Hypothalamus (tissue), 51 donors: ENCODE results near the gene NPDC1.

Source experiments
- DNase-seq, 51 donors: peaks; one replicate each; lab custom pipeline; 2025; lab: John Stamatoyannopoulos, UW

The NPDC1 gene

GRCh38 chr9:137057545-137057944 is 11.6 kb upstream of the NPDC1 start:
- DNase-seq = no peak

- no peak for DNase-seq
Observed at GRCh38 chr9:137056739-137057415, 10.9 kb upstream of the NPDC1 start.

GRCh38 chr9:137055385-137056364 is 9.7 kb upstream of the NPDC1 start:
- DNase-seq = peak in 50 of 51 donors; percentile 45 to 98 (median 92)

- DNase-seq = peak in 26 of 51 donors; percentile 41 to 97 (median 70)
Observed at GRCh38 chr9:137054932-137055384, 9.0 kb upstream of the NPDC1 start.

- peak in 2 of 51 donors; percentile 28 to 31 for DNase-seq
Observed at GRCh38 chr9:137053944-137054931, 8.3 kb upstream of the NPDC1 start, which contains the start of gene ENTPD2. Gene ENTPD2, minus strand, starts transcription at chr9:137054061. Its CDS starts 64 bp downstream, at chr9:137053997.

GRCh38 chr9:137052998-137053943 is 7.3 kb upstream of the NPDC1 start:
- no peak for DNase-seq

- DNase-seq = no peak
Observed at GRCh38 chr9:137052293-137052692, 6.3 kb upstream of the NPDC1 start.

- DNase-seq = no peak
Observed at GRCh38 chr9:137051145-137051724, 5.3 kb upstream of the NPDC1 start.

- DNase-seq = no peak
Observed at GRCh38 chr9:137050570-137050969, 4.6 kb upstream of the NPDC1 start.

GRCh38 chr9:137049544-137050449 is 3.8 kb upstream of the NPDC1 start:
- peak in 38 of 51 donors; percentile 13 to 83 (median 50) for DNase-seq

GRCh38 chr9:137048655-137049543 is 2.9 kb upstream of the NPDC1 start:
- peak in 18 of 51 donors; percentile 21 to 77 (median 52) for DNase-seq

GRCh38 chr9:137045294-137046087 is 486 bp downstream of the NPDC1 start:
- DNase-seq = peak in 11 of 51 donors; percentile 11 to 49 (median 29)

- DNase-seq = peak in 20 of 51 donors; percentile 19 to 63 (median 42)
Observed at GRCh38 chr9:137044502-137045177, 1.3 kb downstream of the NPDC1 start.

GRCh38 chr9:137044037-137044436 is 1.9 kb downstream of the NPDC1 start:
- DNase-seq = no peak
